ENCODE results near the gene RTKN.

- TF ChIP-seq GATA2 (IDR thresholded peaks at IDR 0.05; ENCODE audit: low read depth, low read length) (no peak), GATA3 (IDR thresholded peaks at IDR 0.05; ENCODE audit: low read depth, low read length) (no peak)
These were observed 16.2 kb downstream of the RTKN start for GRCh38 chr2:74425523-74425922.

Data from SH-SY5Y (cell line).